CD4-positive, alpha-beta T cell treated with Interferon alpha-2 for 1 hour (primary cell): ENCODE data around the gene MRPL37.

Experiments
- DNase-seq, 2 donors: peaks; one replicate each; pipeline ENCODE4 v3.0.0-alpha.2; 2020 to 2022

Gene MRPL37

GRCh38 chr1:54241364-54241763, 41.4 kb downstream of the MRPL37 start:
- DNase-seq = no peak

GRCh38 chr1:54243022-54243421, 43.1 kb downstream of the MRPL37 start:
- DNase-seq = no peak

DNA sequence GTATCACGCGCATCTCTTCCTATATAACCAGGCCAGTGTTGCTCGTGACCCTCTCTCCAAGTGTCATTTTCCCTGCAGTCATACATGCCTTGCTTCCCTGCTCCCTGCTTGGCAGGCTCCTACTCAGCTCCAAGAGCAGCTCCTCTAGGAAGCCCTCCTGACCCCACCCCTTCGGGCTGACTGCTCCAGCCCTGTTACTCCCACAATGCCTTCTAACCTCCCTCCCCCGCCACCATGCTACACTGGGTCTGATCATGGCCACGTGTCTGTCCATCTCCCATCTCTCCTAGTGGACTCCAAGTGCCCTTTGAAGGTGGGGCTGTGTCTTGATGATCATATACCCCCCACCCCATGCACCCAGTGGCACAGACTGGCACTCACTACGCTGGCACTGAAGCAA, 44.7 kb downstream of the MRPL37 start:
- DNase-seq = no peak

DNA sequence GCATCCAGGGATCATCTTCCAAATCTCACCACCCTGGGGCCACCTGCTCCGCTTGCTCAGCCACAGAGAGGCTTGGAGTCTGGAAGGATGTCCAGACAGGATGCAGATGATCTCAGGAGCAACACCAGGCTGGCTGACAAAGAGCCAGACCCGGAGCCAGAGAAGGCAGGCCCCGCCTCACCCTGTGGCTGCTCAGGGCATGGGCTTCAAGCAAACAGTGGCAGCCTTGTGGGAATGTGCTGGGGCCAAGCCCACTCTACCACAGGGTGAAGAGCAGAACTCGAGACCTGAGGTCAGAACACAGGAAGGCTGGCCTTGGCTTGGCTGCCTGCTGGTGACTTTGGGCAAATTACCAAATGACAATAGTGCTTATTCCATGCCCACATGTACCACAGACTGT, 45.5 kb downstream of the MRPL37 start:
- DNase-seq = no peak

DNA sequence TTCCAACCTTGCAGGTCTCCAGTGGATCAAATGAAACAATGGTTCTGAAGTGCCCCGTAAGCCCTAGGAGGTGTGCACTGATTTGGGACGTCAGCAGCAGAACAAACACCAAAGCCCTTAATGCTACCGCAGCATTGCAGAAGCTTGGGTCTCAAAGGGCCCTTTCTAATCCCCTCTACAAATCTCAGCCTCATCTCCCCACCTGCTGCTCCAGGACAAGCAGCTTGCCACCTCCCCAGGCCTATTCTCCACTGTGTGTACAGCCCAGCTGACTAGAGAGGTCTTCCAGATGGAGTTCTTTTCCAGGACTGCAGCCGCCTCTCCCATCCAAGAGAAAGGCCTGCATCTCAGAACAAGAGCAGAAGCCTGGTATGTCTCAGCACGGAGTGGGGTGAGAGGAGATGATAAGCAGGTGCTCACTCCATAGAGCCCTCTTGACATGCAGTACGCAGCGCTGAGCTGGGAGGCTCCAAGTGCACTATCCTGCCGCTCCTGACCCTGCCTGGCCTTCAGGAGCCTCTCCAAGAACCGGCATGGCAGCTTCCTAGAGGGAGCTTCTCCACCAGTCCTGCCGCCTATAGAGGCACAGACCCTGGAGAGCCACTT, 46.3 kb downstream of the MRPL37 start:
- no peak for DNase-seq

- no peak for DNase-seq
Measured at GRCh38 chr1:54247863-54248515, 48.0 kb downstream of the MRPL37 start.

- no peak for DNase-seq
Measured at GRCh38 chr1:54248966-54249365, 49.0 kb downstream of the MRPL37 start.

- no peak for DNase-seq
Measured at GRCh38 chr1:54249819-54250435, 50.0 kb downstream of the MRPL37 start.

DNA sequence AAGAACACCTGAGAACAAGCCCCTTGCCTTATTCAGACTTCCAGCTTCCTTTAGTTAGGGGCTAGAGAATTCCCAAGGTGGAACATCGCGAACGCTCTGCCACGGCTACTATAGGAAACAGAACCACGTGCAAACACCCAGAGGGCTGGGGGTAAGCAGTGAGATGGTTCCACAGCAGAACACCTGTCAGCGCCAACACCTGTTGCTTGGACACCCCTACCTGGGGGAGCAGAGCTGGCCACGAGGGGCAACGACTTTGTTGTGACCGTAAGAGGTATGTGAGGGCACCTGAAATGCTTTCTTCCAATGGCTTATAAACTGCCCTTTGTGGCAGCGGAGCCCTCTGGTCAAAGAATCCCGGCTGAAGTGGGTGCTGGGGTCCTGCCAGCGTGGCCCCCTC, 50.7 kb downstream of the MRPL37 start:
- DNase-seq = no peak

DNA sequence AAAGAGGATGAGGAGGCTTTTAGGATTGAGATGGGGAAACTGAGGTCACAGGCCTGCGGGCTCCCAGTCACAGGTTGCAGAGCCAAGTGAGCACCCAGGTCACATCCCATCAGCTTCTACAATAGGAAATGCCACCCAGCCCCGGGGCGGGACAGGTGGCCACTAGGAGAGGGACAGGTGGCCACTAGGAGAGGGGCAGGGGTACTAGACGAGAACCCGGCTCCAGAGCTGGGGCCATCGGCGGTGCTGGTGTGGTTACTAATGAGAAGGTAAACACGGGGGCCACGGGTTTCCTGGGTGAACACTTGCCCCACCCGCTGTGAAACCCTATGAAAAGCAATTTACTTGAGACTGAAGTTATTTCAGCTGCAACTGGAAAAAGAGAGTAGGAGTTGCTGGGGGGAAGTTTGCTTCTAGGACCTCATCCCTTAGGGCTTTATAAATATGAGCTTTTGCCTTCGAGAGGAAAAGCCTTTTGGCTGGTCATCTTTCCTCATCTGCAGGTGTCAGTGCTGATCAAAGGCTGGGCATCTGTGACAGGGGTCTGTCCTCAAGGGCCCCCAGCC, 52.5 kb downstream of the MRPL37 start:
- no peak for DNase-seq

DNA sequence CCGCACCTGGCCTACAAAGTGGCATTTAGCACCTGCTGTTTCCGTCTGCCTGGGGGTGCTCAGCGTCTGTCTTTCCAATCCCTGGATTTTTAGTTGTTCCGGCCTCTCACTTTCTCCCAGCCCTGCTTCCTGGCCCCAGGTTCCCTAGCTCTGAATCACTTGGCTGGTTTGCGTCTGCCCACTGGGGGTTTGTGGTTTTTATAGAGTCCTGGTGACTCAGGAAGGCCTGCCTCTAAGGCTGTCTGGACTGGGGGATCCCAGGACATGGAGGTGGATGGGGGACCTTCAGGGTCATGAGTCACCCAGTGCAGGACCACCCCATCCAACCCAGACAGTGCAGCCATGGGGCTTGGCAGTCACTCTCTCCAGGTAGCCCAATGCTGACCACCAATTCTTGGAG, 53.5 kb downstream of the MRPL37 start:
- DNase-seq = no peak

- DNase-seq = no peak
Measured at GRCh38 chr1:54254055-54254454, 54.1 kb downstream of the MRPL37 start.

- no peak for DNase-seq
Measured at GRCh38 chr1:54255026-54255702, 55.2 kb downstream of the MRPL37 start.

- DNase-seq = no peak
Measured at GRCh38 chr1:54256522-54257345, 56.8 kb downstream of the MRPL37 start.

DNA sequence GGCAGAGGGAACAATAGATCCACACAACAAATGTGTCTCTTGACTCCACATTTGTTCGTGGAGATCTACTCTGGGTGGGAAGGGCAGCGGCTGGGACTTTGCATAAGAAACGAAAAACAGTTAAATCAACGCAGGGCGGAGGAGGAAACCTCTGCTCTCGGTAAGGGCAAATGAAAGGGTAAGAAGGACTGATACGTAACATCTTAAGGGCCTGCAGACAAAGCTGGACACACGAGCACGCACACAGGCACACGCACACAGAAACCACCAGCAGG, 57.3 kb downstream of the MRPL37 start:
- no peak for DNase-seq

GRCh38 chr1:54257876-54258275, 57.9 kb downstream of the MRPL37 start:
- no peak for DNase-seq

GRCh38 chr1:54259546-54260140, 59.7 kb downstream of the MRPL37 start:
- DNase-seq = no peak

DNA sequence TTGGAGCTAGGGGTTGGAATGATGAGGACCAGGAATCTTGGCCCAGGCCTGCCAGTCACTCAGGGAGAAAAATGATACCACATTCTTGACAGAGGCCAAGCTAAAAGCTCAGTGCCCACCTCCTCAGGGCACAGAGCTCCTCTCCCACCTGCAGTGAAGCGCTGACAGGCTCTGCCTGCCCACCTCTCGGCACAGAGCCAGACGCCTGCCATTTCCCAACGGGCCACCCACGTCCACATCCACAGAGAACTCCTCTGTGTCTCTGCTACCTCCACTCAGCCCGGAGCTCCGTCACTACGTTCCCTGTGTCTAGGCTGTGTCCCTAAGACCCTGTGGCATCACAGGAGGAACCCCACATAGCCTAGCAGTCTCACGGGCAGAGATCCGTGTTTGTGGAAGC, 60.8 kb downstream of the MRPL37 start:
- no peak for DNase-seq

GRCh38 chr1:54262244-54262643, 62.3 kb downstream of the MRPL37 start:
- no peak for DNase-seq

DNA sequence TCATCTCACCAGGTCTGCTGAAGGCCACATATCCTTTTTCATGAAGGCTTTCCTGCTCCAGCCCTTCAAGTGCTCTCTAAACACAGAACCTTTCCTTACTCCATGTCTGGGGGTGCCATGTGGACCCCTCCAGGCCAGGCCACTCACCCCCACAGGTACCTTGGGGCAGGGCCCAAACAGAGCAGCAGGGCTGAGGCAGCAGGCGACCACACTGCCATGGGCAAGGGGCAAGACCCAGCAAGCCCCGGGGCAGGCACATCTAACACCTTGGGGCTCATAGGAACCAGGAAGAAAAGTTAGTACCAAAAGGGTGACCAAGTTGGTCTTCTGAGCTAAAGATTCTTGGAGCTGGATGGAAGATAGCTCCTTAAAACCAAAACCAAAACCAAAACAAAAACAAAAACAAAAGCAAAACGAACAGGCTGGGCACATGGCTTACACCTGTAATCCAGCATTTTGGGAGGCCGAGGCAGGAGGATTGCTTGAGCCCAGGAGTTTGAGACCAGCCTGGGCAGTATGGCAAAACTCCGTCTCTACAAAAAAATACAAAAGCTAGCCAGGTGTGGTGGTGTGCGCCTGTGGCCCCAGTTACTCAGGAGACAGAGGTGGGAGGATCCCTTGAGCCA, 63.7 kb downstream of the MRPL37 start:
- no peak for DNase-seq

DNA sequence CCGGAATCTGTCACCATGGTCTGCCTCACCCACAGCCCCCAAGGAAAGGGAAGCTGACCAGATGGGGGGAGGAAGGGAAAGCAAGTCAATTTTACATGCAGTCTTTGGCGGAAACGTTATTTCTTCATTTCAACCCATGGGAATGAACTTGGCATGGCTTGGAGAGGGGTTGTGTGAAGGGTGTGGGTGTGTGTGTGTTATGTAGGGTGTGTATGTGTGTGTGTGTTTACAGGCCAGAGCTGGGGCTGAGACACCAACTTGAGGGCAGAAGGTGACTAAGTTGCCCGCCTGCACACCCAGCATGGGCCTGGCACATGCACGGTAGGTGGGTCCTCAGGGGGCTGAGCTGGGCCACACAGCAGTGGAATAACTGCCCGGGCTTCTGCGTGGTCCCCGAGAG, 65.2 kb downstream of the MRPL37 start:
- DNase-seq = no peak

- DNase-seq = no peak
Measured at GRCh38 chr1:54265659-54266058, 65.7 kb downstream of the MRPL37 start.
